ENCODE results near the gene CKAP2.
"Not testable (repeated sequence)": the region's sequence is repeated elsewhere in the genome, so short reads cannot be mapped to it uniquely, and the experiment has no call there.

The CKAP2 gene

DNA sequence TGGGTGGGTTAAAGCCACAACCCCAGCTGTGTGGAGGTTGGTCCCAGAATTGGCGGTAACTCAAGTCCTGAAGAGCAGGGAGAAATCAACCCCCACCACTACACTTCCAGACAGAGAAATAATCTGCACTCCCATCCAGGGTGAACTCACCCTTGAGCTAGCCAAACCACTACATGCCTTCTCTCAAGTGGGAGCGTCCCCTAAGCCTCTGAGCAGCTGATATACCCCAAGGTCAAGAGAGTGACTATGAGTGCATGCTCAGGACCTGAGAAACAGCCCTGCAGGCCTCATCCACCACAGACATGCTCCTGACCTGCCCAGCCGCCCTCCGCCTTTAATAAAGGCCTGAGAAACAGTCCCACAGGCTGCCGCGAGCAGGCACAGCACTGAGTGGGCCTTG is 54.3 kb downstream of the CKAP2 start:
- not testable (repeated sequence) for H3K36me3 ChIP-seq (ENCODE audit: control insufficient read depth, insufficient read depth, low read length); H3K4me1 ChIP-seq (ENCODE audit: control insufficient read depth, insufficient read depth, low read length); H3K9ac ChIP-seq (ENCODE audit: low read depth, low read length); H3K4me3 ChIP-seq (ENCODE audit: low read depth, low read length); H3K9me3 ChIP-seq (ENCODE audit: control insufficient read depth, insufficient read depth, low read length); H3K27me3 ChIP-seq (ENCODE audit: control insufficient read depth, insufficient read depth, low read length)

DNA sequence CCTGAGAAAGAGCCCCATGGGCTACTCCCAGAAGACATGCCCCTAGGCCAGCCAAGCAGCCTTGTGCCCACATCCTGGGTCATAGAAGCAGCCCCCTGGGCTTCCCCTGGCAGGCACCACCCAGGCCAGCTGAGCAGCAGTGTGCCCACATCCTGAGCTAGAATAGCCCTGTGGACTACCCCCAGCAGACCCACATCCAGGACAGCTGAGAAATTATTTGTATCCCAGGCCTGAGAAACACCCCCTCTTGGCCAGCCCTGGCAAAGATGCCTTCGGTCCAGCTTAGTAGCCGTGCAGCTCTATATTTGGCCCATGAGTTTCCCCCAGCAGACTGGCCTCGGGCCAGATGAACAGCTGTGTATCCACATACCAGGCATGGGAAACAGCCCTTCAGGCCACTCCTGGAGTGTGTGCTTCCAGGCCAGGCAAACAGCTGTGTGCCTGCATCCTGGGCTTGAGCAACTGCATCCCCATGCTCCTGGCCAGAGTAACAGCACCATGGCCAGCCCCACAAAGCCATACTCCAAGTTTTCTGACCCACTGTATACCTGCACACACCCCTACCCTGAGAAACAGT is 55.0 kb downstream of the CKAP2 start:
- H3K36me3 ChIP-seq (ENCODE audit: control insufficient read depth, insufficient read depth, low read length); H3K9me3 ChIP-seq (ENCODE audit: control insufficient read depth, insufficient read depth, low read length); H3K9ac ChIP-seq (ENCODE audit: low read depth, low read length); H3K4me3 ChIP-seq (ENCODE audit: low read depth, low read length); H3K27me3 ChIP-seq (ENCODE audit: control insufficient read depth, insufficient read depth, low read length); H3K4me1 ChIP-seq (ENCODE audit: control insufficient read depth, insufficient read depth, low read length): not testable (repeated sequence)

DNA sequence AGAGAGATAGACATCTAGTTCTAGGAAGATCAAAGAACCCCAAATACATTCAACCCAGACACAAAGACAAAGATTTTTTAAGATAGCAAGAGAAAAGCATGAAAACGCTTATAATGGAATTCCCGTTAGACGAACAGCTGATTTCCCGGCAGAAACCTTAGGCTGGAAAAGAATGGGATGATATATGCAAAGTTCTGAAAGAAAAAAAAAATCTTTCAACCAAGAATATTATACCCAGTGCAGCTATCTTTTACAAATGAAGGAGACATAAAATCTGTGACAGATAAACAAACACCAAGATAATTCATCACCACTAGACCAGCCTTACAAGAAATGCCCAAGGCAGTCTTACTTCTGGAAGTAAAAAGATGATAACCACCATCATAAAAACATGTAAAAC is 56.3 kb downstream of the CKAP2 start:
- not testable (repeated sequence) for H3K36me3 ChIP-seq (ENCODE audit: control insufficient read depth, insufficient read depth, low read length); H3K4me3 ChIP-seq (ENCODE audit: low read depth, low read length); H3K4me1 ChIP-seq (ENCODE audit: control insufficient read depth, insufficient read depth, low read length); H3K9me3 ChIP-seq (ENCODE audit: control insufficient read depth, insufficient read depth, low read length); H3K9ac ChIP-seq (ENCODE audit: low read depth, low read length); H3K27me3 ChIP-seq (ENCODE audit: control insufficient read depth, insufficient read depth, low read length)

DNA sequence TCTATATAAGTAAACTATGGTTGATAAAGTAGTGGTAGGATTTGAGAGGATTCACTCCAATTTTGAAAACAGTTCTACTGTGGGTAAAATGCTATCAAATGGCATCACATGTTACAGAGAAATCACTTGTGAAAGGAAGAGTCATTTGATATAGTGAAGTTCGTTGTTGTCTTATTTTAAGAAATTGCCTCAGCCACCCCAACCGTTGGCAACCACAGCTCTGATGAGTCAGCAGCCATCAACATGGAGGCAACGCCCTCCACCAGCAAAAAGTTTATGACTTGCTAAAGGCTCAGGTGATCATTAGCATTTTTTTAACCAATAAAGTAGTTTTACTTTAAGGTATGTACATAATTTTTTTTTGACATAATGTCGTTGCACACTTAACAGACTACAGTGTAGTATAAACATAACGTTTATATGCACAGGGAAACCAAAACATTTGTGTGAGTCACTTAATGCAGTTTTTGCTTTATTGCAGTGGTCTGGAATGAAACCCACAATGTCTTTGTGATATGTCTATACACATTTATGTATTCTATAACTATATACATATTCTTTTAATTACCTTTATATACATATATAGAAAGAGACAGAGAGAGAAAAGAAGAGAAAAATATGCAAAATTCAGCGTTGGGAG is 58.8 kb downstream of the CKAP2 start:
- not testable (repeated sequence) for H3K4me1 ChIP-seq (ENCODE audit: control insufficient read depth, insufficient read depth, low read length); H3K9ac ChIP-seq (ENCODE audit: low read depth, low read length); H3K9me3 ChIP-seq (ENCODE audit: control insufficient read depth, insufficient read depth, low read length); H3K27me3 ChIP-seq (ENCODE audit: control insufficient read depth, insufficient read depth, low read length); H3K4me3 ChIP-seq (ENCODE audit: low read depth, low read length); H3K36me3 ChIP-seq (ENCODE audit: control insufficient read depth, insufficient read depth, low read length)

DNA sequence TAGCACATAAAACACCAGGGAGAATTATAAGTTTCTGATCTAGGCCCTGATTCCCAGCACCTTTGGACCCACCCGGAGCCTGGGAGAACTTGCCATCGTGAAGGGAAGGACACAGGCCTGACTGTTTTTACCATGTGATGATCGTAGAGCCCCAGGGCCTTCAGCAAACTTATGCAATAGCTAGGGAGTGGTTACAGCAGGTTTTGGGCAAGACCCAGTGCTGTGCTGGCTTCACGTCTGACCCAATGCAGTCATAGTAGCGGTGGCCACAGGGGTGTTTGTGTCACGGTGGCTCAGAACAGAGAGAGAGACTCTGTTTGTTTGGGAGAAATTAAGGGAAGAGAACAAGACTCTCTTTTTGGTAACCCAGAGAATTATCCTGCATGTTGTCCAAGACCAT is 68.0 kb downstream of the CKAP2 start:
- H3K9ac ChIP-seq (ENCODE audit: low read depth, low read length); H3K9me3 ChIP-seq (ENCODE audit: control insufficient read depth, insufficient read depth, low read length); H3K36me3 ChIP-seq (ENCODE audit: control insufficient read depth, insufficient read depth, low read length); H3K4me3 ChIP-seq (ENCODE audit: low read depth, low read length); H3K27me3 ChIP-seq (ENCODE audit: control insufficient read depth, insufficient read depth, low read length); H3K4me1 ChIP-seq (ENCODE audit: control insufficient read depth, insufficient read depth, low read length): not testable (repeated sequence)
